Mucosa of gallbladder (tissue), 1 donor: ENCODE results near the gene TTLL3. TPM values are rescaled to one million over a fixed set of nuclear protein-coding genes. Genes with fewer than 3 reads are reported as not detected.
"Not testable (repeated sequence)": the region's sequence is repeated elsewhere in the genome, so short reads cannot be mapped to it uniquely, and the experiment has no call there.

Experiments used
- DNase-seq: peaks from one replicate; pipeline ENCODE4 v3.0.0-alpha.2; 2020; ENCODE audit warnings: low spot score
- total RNA-seq: library from RNA; stranded (reverse); gene quantifications from one replicate; pipeline ENCODE4 v1.2.1, GENCODE V29; 2021
- donor health status: DM: no; HTN: no; CAD: no.

Gene TTLL3
- 62.8 TPM for total RNA-seq

GRCh38 chr3:9809615-9810432, at the start of gene TTLL3:
TSS of gene TTLL3 (plus strand) at chr3:9810262. CDS start at chr3:9810662, 400 bp downstream.
- DNase-seq = peak; percentile 69

- no peak for DNase-seq
Observed at GRCh38 chr3:9760779-9761505, 49.1 kb upstream of the TTLL3 start.

GRCh38 chr3:9761919-9762318, 48.1 kb upstream of the TTLL3 start:
- no peak for DNase-seq

- DNase-seq = no peak
Observed at GRCh38 chr3:9762871-9763270, 47.2 kb upstream of the TTLL3 start.

GRCh38 chr3:9765865-9766264, 44.2 kb upstream of the TTLL3 start:
- DNase-seq = no peak

- no peak for DNase-seq
Observed at GRCh38 chr3:9767418-9767817, 42.6 kb upstream of the TTLL3 start.

GRCh38 chr3:9768141-9768775, 41.8 kb upstream of the TTLL3 start:
- no peak for DNase-seq

- no peak for DNase-seq
Observed at GRCh38 chr3:9769012-9769411, 41.0 kb upstream of the TTLL3 start.

- DNase-seq = peak; percentile 82
Observed at GRCh38 chr3:9769426-9770275, 40.4 kb upstream of the TTLL3 start, which contains the start of gene CAMK1. TSS of gene CAMK1 (minus strand) at chr3:9769947. CDS start at chr3:9767749, 2,198 bp downstream.

- DNase-seq = peak; percentile 89
Observed at GRCh38 chr3:9770276-9770812, 39.7 kb upstream of the TTLL3 start.

- not testable (repeated sequence) for DNase-seq
Observed at GRCh38 chr3:9771007-9771406, 39.1 kb upstream of the TTLL3 start.

GRCh38 chr3:9776896-9777693, 33.0 kb upstream of the TTLL3 start:
- DNase-seq = no peak

GRCh38 chr3:9777694-9778021, 32.4 kb upstream of the TTLL3 start:
- no peak for DNase-seq

GRCh38 chr3:9778143-9779074, 31.7 kb upstream of the TTLL3 start:
- DNase-seq = no peak

- DNase-seq = no peak
Observed at GRCh38 chr3:9779075-9779593, 30.9 kb upstream of the TTLL3 start.

- peak; percentile 30 for DNase-seq
Observed at GRCh38 chr3:9779721-9780457, 30.2 kb upstream of the TTLL3 start.

GRCh38 chr3:9780458-9780812, 29.6 kb upstream of the TTLL3 start:
- no peak for DNase-seq

- no peak for DNase-seq
Observed at GRCh38 chr3:9780910-9781309, 29.2 kb upstream of the TTLL3 start.

GRCh38 chr3:9781551-9781950, 28.5 kb upstream of the TTLL3 start:
- no peak for DNase-seq
